ENCODE results near the gene ZNF547.

DNA sequence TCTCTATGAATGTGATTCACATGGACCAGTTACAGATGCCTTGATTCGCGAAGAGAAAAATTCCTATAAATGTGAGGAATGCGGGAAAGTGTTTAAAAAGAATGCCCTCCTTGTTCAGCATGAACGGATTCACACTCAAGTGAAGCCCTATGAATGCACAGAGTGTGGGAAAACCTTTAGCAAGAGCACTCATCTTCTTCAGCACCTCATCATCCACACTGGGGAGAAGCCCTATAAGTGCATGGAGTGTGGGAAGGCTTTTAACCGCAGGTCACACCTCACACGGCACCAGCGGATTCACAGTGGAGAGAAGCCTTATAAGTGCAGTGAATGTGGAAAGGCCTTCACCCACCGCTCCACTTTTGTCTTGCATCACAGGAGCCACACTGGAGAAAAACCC, 35.4 kb upstream of the ZNF547 start:
- TF ChIP-seq, protein P1, sequence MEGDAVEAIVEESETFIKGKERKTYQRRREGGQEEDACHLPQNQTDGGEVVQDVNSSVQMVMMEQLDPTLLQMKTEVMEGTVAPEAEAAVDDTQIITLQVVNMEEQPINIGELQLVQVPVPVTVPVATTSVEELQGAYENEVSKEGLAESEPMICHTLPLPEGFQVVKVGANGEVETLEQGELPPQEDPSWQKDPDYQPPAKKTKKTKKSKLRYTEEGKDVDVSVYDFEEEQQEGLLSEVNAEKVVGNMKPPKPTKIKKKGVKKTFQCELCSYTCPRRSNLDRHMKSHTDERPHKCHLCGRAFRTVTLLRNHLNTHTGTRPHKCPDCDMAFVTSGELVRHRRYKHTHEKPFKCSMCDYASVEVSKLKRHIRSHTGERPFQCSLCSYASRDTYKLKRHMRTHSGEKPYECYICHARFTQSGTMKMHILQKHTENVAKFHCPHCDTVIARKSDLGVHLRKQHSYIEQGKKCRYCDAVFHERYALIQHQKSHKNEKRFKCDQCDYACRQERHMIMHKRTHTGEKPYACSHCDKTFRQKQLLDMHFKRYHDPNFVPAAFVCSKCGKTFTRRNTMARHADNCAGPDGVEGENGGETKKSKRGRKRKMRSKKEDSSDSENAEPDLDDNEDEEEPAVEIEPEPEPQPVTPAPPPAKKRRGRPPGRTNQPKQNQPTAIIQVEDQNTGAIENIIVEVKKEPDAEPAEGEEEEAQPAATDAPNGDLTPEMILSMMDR (conservative IDR thresholded peaks at IDR 0.05; ENCODE audit: low read depth in 2 of 2), result no peak
- TF ChIP-seq, protein P2, sequence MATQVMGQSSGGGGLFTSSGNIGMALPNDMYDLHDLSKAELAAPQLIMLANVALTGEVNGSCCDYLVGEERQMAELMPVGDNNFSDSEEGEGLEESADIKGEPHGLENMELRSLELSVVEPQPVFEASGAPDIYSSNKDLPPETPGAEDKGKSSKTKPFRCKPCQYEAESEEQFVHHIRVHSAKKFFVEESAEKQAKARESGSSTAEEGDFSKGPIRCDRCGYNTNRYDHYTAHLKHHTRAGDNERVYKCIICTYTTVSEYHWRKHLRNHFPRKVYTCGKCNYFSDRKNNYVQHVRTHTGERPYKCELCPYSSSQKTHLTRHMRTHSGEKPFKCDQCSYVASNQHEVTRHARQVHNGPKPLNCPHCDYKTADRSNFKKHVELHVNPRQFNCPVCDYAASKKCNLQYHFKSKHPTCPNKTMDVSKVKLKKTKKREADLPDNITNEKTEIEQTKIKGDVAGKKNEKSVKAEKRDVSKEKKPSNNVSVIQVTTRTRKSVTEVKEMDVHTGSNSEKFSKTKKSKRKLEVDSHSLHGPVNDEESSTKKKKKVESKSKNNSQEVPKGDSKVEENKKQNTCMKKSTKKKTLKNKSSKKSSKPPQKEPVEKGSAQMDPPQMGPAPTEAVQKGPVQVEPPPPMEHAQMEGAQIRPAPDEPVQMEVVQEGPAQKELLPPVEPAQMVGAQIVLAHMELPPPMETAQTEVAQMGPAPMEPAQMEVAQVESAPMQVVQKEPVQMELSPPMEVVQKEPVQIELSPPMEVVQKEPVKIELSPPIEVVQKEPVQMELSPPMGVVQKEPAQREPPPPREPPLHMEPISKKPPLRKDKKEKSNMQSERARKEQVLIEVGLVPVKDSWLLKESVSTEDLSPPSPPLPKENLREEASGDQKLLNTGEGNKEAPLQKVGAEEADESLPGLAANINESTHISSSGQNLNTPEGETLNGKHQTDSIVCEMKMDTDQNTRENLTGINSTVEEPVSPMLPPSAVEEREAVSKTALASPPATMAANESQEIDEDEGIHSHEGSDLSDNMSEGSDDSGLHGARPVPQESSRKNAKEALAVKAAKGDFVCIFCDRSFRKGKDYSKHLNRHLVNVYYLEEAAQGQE (IDR thresholded peaks at IDR 0.05; ENCODE audit: unreplicated experiment), result no peak
- no peak for TF ChIP-seq POLR2AphosphoS5 (IDR thresholded peaks at IDR 0.05; ENCODE audit: low read depth)
- no peak for TF ChIP-seq EZH2 (IDR thresholded peaks at IDR 0.05; ENCODE audit: low read depth, unreplicated experiment)
- TF ChIP-seq, protein P3, sequence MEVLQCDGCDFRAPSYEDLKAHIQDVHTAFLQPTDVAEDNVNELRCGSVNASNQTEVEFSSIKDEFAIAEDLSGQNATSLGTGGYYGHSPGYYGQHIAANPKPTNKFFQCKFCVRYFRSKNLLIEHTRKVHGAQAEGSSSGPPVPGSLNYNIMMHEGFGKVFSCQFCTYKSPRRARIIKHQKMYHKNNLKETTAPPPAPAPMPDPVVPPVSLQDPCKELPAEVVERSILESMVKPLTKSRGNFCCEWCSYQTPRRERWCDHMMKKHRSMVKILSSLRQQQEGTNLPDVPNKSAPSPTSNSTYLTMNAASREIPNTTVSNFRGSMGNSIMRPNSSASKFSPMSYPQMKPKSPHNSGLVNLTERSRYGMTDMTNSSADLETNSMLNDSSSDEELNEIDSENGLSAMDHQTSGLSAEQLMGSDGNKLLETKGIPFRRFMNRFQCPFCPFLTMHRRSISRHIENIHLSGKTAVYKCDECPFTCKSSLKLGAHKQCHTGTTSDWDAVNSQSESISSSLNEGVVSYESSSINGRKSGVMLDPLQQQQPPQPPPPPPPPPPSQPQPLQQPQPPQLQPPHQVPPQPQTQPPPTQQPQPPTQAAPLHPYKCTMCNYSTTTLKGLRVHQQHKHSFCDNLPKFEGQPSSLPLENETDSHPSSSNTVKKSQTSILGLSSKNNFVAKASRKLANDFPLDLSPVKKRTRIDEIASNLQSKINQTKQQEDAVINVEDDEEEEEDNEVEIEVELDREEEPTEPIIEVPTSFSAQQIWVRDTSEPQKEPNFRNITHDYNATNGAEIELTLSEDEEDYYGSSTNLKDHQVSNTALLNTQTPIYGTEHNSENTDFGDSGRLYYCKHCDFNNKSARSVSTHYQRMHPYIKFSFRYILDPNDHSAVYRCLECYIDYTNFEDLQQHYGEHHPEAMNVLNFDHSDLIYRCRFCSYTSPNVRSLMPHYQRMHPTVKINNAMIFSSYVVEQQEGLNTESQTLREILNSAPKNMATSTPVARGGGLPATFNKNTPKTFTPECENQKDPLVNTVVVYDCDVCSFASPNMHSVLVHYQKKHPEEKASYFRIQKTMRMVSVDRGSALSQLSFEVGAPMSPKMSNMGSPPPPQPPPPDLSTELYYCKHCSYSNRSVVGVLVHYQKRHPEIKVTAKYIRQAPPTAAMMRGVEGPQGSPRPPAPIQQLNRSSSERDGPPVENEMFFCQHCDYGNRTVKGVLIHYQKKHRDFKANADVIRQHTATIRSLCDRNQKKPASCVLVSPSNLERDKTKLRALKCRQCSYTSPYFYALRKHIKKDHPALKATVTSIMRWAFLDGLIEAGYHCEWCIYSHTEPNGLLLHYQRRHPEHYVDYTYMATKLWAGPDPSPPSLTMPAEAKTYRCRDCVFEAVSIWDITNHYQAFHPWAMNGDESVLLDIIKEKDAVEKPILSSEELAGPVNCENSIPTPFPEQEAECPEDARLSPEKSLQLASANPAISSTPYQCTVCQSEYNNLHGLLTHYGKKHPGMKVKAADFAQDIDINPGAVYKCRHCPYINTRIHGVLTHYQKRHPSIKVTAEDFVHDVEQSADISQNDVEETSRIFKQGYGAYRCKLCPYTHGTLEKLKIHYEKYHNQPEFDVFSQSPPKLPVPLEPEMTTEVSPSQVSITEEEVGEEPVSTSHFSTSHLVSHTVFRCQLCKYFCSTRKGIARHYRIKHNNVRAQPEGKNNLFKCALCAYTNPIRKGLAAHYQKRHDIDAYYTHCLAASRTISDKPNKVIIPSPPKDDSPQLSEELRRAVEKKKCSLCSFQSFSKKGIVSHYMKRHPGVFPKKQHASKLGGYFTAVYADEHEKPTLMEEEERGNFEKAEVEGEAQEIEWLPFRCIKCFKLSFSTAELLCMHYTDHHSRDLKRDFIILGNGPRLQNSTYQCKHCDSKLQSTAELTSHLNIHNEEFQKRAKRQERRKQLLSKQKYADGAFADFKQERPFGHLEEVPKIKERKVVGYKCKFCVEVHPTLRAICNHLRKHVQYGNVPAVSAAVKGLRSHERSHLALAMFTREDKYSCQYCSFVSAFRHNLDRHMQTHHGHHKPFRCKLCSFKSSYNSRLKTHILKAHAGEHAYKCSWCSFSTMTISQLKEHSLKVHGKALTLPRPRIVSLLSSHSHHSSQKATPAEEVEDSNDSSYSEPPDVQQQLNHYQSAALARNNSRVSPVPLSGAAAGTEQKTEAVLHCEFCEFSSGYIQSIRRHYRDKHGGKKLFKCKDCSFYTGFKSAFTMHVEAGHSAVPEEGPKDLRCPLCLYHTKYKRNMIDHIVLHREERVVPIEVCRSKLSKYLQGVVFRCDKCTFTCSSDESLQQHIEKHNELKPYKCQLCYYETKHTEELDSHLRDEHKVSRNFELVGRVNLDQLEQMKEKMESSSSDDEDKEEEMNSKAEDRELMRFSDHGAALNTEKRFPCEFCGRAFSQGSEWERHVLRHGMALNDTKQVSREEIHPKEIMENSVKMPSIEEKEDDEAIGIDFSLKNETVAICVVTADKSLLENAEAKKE (CRISPR knock-in tag; IDR thresholded peaks at IDR 0.05), result no peak
- TF ChIP-seq, protein P4, sequence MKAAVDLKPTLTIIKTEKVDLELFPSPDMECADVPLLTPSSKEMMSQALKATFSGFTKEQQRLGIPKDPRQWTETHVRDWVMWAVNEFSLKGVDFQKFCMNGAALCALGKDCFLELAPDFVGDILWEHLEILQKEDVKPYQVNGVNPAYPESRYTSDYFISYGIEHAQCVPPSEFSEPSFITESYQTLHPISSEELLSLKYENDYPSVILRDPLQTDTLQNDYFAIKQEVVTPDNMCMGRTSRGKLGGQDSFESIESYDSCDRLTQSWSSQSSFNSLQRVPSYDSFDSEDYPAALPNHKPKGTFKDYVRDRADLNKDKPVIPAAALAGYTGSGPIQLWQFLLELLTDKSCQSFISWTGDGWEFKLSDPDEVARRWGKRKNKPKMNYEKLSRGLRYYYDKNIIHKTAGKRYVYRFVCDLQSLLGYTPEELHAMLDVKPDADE (IDR thresholded peaks at IDR 0.05), result no peak
- TF ChIP-seq JUNB (IDR thresholded peaks at IDR 0.05; ENCODE audit: unreplicated experiment), result no peak
- no peak for TF ChIP-seq STAT1 (IDR thresholded peaks at IDR 0.05; ENCODE audit: unreplicated experiment)
- no peak for TF ChIP-seq EZH2phosphoT487 (IDR thresholded peaks at IDR 0.05; ENCODE audit: unreplicated experiment)
- no peak for TF ChIP-seq CREB1 (CRISPR knock-in tag; IDR thresholded peaks at IDR 0.05; ENCODE audit: low read depth)
- no peak for TF ChIP-seq NANOG (IDR thresholded peaks at IDR 0.05; ENCODE audit: borderline replicate concordance)

Measured in GM23338 (cell line).